Fibroblast of skin of right quadriceps (primary cell): ENCODE data around the gene OLFML2A.

Experiments
- DNase-seq: peaks from one replicate; pipeline ENCODE4 v3.0.0-alpha.2; 2013

The OLFML2A gene

GRCh38 chr9:124779368-124780059 is 2.6 kb downstream of the OLFML2A start:
- peak; percentile 98 for DNase-seq

GRCh38 chr9:124780060-124780756 is 3.3 kb downstream of the OLFML2A start:
- peak; percentile 28 for DNase-seq

GRCh38 chr9:124780757-124781151 is 3.8 kb downstream of the OLFML2A start:
- DNase-seq: no peak

GRCh38 chr9:124781967-124782660 is 5.2 kb downstream of the OLFML2A start:
- no peak for DNase-seq

GRCh38 chr9:124782661-124783574 is 6.0 kb downstream of the OLFML2A start:
- no peak for DNase-seq

GRCh38 chr9:124783830-124784229 is 6.9 kb downstream of the OLFML2A start:
- no peak for DNase-seq

- peak; percentile 76 for DNase-seq
These were observed 7.6 kb downstream of the OLFML2A start for GRCh38 chr9:124784509-124784908.

- no peak for DNase-seq
These were observed 10.1 kb downstream of the OLFML2A start for GRCh38 chr9:124786881-124787573.

- DNase-seq: no peak
These were observed 11.7 kb downstream of the OLFML2A start for GRCh38 chr9:124788542-124789217.

- no peak for DNase-seq
These were observed 12.6 kb downstream of the OLFML2A start for GRCh38 chr9:124789531-124789930.

GRCh38 chr9:124790301-124790700 is 13.4 kb downstream of the OLFML2A start:
- no peak for DNase-seq

- DNase-seq: no peak
These were observed 14.0 kb downstream of the OLFML2A start for GRCh38 chr9:124790801-124791505.

- DNase-seq: no peak
These were observed 15.5 kb downstream of the OLFML2A start for GRCh38 chr9:124792257-124793014.

- DNase-seq: no peak
These were observed 16.1 kb downstream of the OLFML2A start for GRCh38 chr9:124793015-124793541.

- no peak for DNase-seq
These were observed 18.1 kb downstream of the OLFML2A start for GRCh38 chr9:124794902-124795491.

- DNase-seq: peak; percentile 56
These were observed 19.0 kb downstream of the OLFML2A start for GRCh38 chr9:124795881-124796431.

- DNase-seq: no peak
These were observed 20.6 kb downstream of the OLFML2A start for GRCh38 chr9:124797343-124798103.

- no peak for DNase-seq
These were observed 22.5 kb downstream of the OLFML2A start for GRCh38 chr9:124799274-124800006.
